ENCODE measurements around the gene NPFFR2.
"Not testable (repeated sequence)": the region's sequence is repeated elsewhere in the genome, so short reads cannot be mapped to it uniquely, and the experiment has no call there.

Gene NPFFR2

DNA sequence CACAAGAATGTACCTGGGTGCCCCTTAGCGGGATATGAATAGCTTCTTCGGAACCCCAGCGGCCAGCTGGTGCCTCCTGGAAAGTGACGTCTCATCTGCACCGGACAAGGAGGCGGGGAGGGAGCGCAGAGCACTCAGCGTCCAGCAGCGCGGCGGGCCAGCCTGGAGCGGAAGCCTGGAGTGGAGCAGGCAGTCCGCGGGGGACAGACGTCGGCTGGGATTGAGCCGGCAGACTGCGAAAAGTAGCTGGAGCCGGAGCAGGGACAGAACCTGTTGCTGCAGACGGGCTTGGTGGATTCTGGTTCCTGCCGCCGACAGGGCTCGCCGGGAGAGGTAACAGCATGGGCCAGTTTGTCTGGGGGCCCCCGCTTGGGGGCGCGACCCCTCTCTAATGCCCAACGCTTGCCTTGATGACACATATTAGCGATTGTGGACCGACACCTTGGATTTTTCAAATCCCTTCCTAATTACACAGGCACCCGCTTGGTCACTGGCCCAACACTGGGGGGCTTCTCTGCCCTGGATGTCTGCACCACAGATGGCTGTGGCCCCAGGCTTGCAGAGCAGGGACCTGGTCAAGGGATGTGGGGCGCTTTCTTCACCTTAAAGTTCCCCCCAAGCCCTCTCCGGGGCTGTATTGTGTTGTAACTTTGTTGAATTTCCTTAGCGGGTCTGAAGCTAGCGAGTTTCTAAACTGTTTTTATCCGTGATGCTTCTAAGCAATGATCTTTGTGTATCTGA is at the start of gene NPFFR2:
NPFFR2 (plus strand) TSS at position 133 of the 741 bp plus-strand sequence. CDS start 96,592 bp downstream, outside the sequence.
- no peak for DNase-seq

DNA sequence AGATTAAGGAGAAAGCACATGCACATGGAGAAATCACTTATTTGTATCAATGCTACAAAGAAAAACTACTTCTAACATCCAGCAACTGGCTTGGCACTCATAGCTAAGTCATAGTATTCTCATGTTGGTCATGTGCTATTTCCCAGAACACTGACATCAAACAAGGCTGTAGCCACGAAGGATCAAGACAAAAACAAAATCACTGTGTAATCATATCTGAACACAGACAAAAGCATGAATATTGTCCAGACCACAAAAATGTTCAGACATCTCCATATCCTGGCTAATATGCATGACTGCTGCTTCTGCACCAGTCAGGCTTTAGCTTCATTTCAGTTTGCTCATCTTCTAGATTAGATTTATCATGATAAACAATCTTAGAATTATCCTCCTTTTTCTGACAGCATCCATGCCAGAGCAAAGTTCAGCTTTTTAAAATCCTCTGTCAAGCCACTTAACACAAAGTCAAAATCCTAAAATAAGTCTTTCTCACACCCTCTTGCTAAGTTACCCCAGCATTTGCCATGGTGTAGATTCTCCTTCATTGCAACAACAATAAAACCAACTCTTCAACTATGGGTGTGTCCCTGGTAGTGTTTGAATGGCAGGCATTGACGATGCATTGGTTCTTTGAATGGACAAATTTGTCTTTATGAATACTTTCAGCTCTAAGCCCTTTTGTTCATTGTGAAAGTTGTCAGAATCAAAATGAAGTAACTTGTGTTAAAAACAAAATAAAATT is 39.1 kb upstream of the NPFFR2 start:
- no peak for DNase-seq

DNA sequence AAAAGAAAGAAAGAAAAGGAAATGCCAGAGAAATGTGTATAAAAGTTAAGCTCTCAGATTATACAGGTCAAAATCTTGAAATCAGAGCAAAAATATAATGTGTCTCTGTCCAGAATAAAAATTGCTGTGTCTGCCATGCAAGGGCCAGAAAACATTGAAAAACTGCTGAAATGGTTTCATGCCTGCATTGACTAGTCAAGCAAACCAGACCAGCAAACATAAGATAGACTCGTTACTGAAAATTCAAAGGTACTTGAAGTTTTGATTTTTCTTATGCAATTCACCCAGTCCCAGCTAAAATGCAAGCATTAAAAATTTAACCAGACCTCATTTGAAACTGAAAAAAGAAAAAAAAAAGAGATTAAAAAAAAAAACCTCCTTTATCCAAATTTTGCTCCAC is 37.2 kb upstream of the NPFFR2 start:
- no peak for DNase-seq

DNA sequence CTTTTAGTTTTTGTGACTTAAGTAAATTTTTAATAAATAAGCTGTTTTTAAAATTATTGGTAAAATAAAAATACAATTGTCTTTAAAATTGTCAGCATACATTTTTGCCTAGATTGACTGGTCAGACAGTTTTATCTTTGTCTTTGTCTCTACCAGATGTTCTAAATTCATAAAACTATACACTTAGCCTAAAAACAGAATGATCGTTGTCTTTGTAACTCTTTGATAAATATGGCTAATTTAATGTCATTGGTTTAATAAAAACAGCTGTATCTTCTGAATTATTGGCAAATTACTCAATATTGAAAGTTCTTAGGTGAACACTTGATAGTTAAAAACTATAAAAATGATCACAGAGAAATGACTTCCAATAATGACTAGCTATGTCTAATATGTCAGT is 36.5 kb upstream of the NPFFR2 start:
- DNase-seq: no peak

DNA sequence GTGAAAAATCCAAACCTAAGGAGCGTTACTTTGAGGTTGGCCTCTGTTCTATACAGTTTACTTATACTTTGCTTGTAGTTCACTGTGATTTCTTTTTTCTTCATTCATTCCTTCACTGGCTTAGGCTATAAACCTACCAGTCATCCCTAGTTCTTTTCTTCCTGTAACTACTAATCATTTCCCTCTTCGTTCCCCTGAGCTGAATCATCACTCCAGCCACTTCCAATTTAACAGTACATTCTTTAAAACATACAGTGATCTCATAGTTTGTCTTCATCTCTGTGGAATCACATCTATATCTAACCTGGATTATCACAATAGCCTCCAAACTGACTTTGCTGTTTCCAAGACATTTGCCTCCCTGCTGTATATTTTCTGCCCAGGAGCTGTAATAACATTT is 25.2 kb upstream of the NPFFR2 start:
- no peak for DNase-seq

DNA sequence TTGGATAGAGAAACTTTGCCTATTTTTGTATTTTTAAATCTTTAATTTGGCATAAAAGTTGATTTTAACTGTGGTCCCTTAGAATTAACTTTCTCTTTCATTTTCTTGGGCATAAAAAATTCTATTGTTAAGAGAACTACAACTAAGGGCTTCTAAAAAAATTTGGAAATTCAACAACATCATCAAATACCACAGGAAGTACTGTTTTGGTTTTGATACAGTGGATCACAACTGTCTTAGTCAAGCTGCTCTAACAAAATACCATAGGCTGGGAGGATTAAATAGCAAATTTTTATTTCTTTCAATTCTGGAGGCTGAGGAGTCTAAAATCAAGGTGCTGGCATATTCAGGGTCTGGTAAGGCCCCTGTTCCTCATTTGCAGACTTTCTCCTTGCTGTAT is 19.9 kb upstream of the NPFFR2 start:
- DNase-seq: no peak

DNA sequence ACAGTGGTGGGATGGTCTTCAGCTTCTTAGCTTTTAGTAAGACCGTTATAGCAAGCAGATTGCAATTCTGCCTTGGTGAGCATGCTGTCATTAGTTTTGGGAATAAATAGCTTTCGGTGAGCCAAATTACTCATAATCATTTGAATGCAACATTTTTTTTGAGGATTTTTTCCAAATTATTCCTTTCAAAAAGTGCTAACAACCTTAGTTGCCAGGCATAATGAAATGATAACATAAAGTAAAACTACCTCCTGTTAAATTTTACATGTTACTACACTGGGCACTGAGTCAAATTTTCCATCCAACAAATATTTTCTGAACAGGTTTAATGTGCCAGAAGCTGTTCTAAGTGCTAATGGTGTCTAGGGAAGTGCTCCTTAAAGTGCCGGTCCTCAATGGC is 15.8 kb upstream of the NPFFR2 start:
- no peak for DNase-seq

DNA sequence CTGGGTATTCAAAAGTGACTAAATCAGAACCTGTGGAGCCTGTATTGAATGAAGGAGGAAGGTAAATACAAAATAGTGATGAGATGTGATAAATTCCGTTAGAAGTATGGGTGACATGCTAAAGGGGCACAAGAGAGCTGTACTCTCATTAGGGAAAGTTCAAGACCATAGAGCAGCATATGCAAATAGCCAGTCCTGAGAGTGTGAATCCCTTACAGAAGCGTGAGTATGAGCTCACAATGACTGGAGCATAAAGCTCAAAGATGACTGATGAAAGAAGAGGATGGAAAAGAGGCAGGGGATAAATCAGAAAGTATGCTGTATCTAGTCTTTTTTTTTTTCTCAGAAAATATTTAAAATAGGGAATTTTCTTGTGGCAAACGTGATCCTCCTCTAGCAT is 12.1 kb upstream of the NPFFR2 start:
- DNase-seq: no peak

DNA sequence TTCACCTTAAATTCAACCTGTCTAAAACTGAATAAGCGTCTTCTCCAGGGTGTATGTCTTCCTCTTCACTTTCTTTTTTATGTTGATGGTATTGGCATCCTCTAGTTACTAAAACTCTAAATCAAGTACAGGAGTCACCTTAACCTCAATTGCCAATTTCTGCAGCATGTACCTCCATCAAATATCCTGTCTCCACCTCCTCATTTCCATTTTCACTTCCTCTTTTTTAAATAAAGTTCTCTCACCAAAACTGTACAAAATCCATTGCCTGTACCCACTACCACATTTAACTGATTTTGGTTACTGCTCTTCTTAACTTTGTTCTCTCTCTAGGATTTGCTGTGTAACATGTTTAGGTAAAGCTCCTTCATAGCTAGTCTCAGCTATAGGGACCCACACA is 9.2 kb upstream of the NPFFR2 start:
- no peak for DNase-seq

DNA sequence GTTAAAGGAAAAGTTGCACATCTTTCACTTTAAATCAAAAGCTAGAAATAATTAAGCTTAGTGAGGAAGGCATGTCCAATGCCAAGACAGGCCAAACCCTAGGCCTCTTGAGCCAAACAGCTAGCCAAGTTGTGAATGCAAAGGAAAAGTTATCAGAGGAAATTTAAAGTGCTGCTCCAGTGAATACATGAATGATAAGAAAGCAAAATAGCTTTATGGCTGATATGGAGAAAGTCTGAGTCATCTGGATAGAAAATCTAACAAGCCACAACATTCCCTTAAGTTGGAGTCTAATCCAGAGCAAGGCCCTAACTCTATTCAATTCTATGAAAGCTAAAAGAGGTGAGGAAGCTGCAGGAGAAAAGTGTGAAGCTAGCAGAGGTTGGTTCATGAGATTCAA is 23.8 kb downstream of the NPFFR2 start:
- no peak for DNase-seq

DNA sequence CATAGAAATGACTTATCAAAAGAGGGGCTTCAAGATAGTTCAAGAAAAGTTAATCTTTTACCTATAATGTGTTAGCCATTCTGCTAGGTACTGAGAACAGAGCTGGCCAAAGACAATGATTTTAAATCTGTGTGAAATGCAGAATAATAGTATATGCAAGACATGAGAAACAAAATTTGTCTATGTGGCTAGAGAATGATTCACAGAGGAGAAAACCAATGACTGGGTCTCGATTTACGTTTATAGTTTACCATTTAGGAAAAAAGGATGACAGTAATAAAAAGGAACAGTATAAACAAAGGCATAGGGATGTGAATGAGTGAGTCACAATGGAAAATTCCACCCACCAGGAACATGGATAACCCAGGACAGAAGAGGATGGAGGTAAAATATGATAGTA is 31.9 kb downstream of the NPFFR2 start:
- no peak for DNase-seq

DNA sequence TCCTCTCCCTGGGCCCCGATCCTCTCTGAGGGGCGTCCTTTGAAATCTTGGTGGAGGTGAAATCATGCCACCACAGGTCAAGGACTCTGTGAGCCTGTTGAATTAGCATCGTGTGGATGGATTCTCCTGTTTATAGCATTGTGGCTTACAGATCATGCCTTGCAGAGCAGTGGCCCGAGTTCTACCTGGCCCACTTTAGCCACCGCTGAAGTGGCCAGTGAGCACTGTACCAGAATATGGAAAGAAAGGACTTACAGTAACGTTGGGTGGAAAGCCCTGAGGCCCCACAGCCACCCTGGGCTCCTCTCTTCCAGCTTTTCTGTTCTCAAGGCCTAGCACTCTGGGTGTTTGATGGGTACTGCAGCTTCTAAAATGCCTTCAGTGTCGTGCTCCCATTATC is 35.3 kb downstream of the NPFFR2 start:
- no peak for DNase-seq

DNA sequence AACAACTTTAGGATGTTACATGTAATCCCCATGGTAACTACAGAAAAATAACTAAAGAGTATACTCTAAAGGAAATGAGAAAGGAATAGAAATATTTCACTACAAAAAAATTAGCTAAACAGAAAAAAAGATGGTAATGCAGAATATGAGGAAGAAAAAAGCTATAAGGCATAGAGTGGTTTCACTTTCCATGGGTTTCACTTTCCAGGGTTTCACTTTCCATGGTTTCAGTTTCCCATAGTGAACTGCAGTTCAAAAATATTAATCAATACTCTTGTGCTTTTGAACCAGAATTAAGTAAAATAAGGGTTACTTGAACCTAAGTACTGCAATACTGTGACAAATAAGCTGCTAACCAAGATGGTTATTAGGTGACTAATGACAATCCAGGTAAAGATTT is 42.0 kb downstream of the NPFFR2 start:
- no peak for DNase-seq

DNA sequence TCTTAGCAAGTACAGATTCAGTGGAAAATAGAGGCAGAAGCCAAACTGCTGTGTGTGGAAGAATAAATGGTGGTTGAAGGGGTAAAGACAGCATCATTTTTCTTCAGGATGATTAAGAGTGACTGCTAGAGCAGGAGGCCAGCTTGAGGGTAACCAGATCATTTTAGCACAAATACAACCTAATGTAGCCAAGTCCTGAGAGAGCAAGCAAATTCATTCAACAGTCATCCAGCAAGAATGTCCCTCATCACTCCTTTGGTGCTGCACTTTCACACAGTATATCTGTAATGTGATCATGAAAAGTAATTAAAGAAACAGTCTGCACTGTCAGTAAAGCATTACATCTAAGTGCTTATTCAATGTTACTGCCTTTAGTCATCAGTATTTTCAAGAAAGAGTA is 44.8 kb downstream of the NPFFR2 start:
- no peak for DNase-seq

DNA sequence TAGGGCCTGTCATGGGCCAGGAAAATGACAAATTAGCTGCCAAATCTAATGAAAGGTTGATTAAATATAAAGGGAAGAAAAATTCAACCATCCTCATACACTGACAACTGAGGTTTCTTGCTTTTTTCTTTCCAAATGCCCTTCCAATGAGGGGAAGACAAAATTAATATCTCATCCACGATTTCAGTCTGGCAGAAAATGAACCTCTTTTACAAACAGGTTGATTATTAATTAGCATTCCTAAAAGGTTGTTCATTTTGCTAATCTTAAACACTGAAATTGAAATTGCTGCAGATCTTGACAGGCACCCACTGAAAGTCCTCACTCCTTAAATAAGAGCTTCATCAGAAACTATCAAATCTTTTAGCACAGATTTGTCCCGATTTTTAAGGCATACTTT is 45.5 kb downstream of the NPFFR2 start:
- DNase-seq: no peak

DNA sequence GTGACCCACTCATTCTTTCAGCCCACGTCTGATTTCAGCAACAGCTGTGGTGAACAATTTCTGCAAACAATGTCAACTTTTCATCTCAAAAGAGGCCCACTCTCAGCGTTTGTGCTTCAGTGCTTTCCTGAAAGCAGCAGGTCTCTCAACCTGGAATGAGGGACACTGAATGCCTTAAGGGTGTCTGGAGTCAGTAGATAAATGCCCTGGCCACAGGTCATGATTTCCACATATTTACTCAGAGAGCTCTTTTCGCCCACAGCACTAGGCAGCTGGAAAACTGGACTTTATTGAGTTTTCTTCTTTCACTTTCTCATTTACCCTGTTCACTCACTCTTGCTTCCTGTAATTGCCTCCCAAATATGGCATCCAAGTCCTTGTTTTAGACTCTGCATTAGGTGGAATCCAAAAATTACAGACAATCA is 52.8 kb downstream of the NPFFR2 start:
- no peak for DNase-seq

DNA sequence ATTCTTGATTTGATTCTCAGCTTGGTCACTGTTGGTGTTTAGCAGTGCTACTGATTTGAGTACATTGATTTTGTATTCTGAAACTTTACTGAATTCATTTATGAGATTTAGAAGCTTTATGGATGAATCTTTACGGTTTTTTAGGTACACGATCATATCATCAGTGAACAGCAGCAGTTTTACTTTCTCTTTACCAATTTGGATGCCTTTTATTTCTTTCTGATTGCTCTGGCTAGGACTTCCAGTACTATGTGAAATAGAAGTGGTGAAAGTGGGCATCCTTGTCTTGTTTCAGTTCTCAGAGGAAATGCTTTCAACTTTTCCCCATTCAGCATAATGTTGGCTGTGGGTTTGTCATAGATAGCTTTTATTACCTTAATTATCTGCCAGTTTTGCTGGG is 58.8 kb downstream of the NPFFR2 start:
- DNase-seq: not testable (repeated sequence)

DNA sequence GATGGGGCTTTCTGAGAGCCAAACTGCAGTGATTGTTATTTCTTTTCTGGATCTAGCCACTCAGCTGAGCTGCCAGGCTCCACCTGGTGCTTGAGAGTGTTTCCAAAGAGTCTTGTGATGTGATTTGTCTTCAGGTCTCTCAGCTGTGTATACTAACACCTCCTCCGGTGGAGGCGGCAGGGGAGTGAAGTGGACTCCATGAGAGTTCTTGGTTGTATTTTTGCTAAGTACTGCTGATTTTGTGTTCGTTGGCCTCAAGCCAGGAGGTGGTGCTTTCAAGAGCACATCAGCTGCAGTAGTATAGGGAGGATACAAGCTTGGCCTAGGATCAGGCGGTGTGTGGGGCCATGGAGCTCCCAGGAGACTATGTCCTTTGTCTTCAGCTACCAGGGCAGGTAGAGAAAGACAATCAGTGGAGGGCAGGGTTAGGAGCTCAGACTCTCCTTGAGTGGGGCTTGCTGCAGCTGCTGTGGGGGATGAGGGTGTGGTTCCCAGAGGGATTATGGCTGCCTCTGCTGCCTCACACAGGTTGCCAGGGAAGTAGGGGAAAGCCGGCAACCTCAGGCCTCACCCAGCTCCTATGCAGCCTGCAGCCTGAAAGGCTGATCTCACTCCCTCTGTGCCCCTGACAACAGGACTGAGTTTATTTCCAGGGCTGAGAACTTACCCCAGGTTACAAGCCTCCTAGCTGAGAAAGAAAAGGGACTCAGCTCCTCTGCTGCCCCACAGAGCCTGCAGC is 62.4 kb downstream of the NPFFR2 start:
- no peak for DNase-seq

DNA sequence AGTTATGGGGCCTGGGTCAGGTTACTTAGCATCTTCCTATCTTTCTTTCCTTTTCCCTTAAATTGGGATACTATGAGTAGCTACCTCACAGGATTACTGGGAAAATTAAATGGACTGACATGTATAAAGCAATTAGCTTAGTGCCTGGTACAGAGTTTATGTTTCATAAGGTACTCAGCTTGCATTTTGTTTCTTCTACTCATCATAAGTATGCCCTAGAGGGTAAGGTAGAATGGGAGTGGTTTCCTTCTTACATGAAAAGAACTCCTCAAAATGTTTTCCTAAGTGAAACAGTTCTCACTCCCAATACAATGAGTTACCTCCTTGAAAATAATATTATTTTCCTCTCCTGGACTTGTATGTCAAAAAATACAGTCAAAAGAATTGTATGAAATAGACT is 75.7 kb downstream of the NPFFR2 start:
- no peak for DNase-seq

DNA sequence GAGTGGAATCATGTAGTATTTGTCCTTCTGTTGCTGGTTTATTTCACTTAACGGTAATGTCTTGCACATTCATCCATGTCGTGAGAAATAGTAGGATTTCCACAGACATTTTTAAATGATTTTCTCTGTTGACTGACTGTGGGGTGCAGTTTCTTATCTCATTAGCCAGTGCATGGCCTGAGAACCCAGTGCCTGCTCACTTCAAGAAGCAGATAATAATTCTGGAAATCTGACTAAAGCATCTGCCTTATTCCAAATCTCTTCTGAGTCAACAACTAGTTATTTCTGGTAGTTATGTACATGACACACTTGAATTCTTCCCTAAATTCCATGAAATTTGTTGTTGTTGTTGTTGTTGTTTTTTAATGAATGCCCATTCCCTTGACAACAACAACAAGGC is 77.6 kb downstream of the NPFFR2 start:
- DNase-seq: no peak

DNA sequence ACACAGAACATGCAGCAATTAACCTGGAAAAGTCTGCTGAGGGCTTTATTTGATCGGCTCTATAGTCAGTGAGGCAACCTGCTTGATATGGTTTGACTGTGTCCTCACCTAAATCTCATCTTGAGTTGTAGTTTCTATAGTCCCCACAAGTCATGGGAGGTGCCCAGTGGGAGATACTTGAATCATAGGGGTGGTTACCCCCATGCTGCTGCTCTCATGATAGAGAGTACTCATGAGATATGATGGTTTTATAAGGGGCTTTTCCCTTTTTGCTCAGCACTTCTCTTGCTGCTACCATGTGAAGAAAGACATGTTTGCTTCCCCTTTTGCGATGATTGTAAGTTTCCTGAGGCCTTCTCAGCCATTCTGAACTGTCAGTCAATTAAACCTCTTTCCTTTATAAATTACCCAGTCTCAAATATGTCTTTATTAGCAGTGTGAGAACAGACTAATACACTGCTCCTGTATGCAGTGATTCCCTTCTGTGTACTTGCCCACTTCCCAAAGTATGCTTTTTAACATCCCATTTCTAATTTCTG is 78.2 kb downstream of the NPFFR2 start:
- DNase-seq: no peak

DNA sequence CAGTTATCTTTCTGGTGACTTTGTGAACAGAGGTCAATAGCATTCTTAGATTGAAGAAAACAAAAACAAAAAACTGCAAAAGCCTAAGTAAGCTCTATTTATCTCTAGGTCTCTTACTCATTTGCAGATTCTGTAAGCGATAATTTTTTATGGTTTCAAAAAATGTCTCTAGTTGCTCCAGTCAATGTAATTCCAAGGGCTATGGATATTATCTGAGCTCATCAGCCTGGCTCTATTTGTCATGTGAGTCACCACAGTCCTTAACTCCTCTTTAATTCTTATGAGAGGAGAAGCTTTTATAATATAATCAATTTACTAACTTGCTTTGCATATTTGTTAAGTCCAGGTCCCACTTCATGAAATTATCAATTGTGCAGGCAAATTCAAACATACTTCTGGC is 79.1 kb downstream of the NPFFR2 start:
- no peak for DNase-seq

DNA sequence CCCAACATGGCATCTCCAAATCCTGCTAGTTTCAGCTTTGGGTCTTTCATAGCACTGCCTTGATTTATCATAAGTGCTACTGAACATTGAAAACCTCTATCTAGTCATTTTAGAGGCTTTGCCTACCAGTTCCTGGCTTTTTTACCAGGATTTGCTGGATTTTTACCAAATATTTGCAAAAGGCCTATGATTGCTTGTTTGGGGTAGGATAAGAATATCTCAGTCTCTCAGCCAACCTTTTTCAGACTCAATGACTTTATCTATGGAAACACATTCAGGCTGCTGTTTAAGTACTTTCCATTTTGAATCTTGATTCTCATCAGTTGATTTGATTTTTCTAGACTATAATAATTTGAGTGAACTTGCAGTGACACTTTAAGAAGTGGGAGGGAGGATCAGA is 80.1 kb downstream of the NPFFR2 start:
- no peak for DNase-seq

All from stimulated activated naive CD4-positive, alpha-beta T cell (primary cell).